ENCODE measurements around the gene EEF1B2. TPM values are rescaled to one million over a fixed set of nuclear protein-coding genes. Genes with fewer than 3 reads are reported as not detected.
A peak's percentile ranks its signal among the peaks of the same experiment; 100 is the strongest.

Gene EEF1B2
- total and polyA plus RNA-seq, 2 of the 8 experiments (the other 6 are each of a cell fraction or from before 2014, with no cell fraction given), result 504 to 679 TPM

- Histone ChIP-seq H4K8ac (ENCODE audit: extremely low read depth, insufficient read depth, low read length) (no peak overlapping the region), H4K91ac (replicated peaks; ENCODE audit: insufficient read length, low read length) (no peak overlapping the region), H3K9ac (replicated peaks in 1 of 4; ENCODE audit: extremely low read depth in 1 of 4, low read depth in 3 of 4, low read length in 3 of 4) (no peak overlapping the region), H2BK5ac (ENCODE audit: low read depth, low read length) (no peak overlapping the region), H3K4me2 (ENCODE audit: insufficient read depth in 1 of 2, low read depth in 2 of 2, low read length in 2 of 2) (no peak overlapping the region), H3K27me3 (replicated peaks in 1 of 4; ENCODE audit: control insufficient read depth in 3 of 4, extremely low read depth in 1 of 4, insufficient read depth in 3 of 4, low read length in 3 of 4) (no peaks in the 10 kb centered on the region), H3K27ac (ENCODE audit: low read depth, low read length) (no peak overlapping the region), H3K36me3 (ENCODE audit: control insufficient read depth in 2 of 4, insufficient read depth in 4 of 4, low read length in 3 of 4) (no peaks in the 10 kb centered on the region), H3K18ac (ENCODE audit: extremely low read depth, low read length) (no peak overlapping the region), H2BK120ac (replicated peaks; ENCODE audit: low read depth, low read length) (no peak overlapping the region), H3K4me1 (replicated peaks in 1 of 4; ENCODE audit: control insufficient read depth in 3 of 4, insufficient read depth in 4 of 4, low read length in 3 of 4) (no peaks in the 10 kb centered on the region; a peak in 1 of 7 replicates), H2BK15ac (ENCODE audit: low read length) (no peak overlapping the region), H3K23ac (ENCODE audit: insufficient read length) (no peak overlapping the region), H3K23me2 (ENCODE audit: low read depth, low read length) (no peaks in the 10 kb centered on the region), H3K79me2 (ENCODE audit: control insufficient read depth in 1 of 2, insufficient read depth in 2 of 2, low read length in 2 of 2) (no peaks in the 10 kb centered on the region), H3K79me1 (ENCODE audit: low read depth, low read length) (no peaks in the 10 kb centered on the region), H2BK20ac (ENCODE audit: low read length) (no peak overlapping the region), H3K14ac (ENCODE audit: insufficient read length) (no peak overlapping the region), H3K56ac (replicated peaks; ENCODE audit: insufficient read length, low read depth, low read length) (no peak overlapping the region), H2AFZ (ENCODE audit: low read length) (no peak overlapping the region), H3K4ac (replicated peaks; ENCODE audit: insufficient read length, low read depth, low read length) (no peak overlapping the region), H2BK12ac (ENCODE audit: low read depth, low read length) (0 out of 2 replicates have a peak overlapping the region, but pooled peaks have one; percentile 39), H3K9me3 (ENCODE audit: insufficient read depth in 2 of 2, low read depth in 1 of 2, low read length in 1 of 2) (no peaks in the 10 kb centered on the region), H2AK5ac (ENCODE audit: low read depth, low read length) (no peak overlapping the region), H4K5ac (ENCODE audit: insufficient read length, low read depth, low read length) (no peak overlapping the region), H3K4me3 (ENCODE audit: extremely low read depth in 1 of 4, insufficient read depth in 2 of 4, low read depth in 3 of 4, low read length in 4 of 4) (no peak overlapping the region), H4K20me1 (replicated peaks in 1 of 2; ENCODE audit: control insufficient read depth in 1 of 2, insufficient read depth in 2 of 2, low read length in 2 of 2) (no peaks in the 10 kb centered on the region)
- 95% methylated on average over 17 of the region's 17 CpGs; no CpG with 5 or more reads in 1 of the 2 experiments for WGBS, 2 experiments (ENCODE audit: extremely low coverage in 1 of 2, insufficient coverage in 1 of 2, insufficient read length in 1 of 2, insufficient replicate concordance in 2 of 2, low coverage in 1 of 2, low lambda C conversion rate in 2 of 2, missing lambda C conversion rate in 1 of 2)
- ChIA-PET POLR2A (ENCODE audit: partially characterized antibody) (interaction anchor here (0.7 kb wide), 1 partner anchor 9 kb away, joined by 4 read pairs; a partner anchor contains a TSS), CTCF (ENCODE audit: partially characterized antibody) (interaction anchor here (0.6 to 1.3 kb wide), 5 partner anchors 15 to 661 kb away, joined by 3 to 7 read pairs (median 4); no protein-coding TSS in a partner anchor)
- DNase-seq (ENCODE audit: low read depth in 1 of 2, low spot score in 2 of 2), result no peak
- FAIRE-seq, result no peak
- TF ChIP-seq POU5F1 (IDR thresholded peaks at IDR 0.05; ENCODE audit: low read depth, low read length) (no peak), EP300 (IDR thresholded peaks at IDR 0.05; ENCODE audit: borderline replicate concordance in 1 of 2, low read depth in 2 of 2, low read length in 2 of 2) (no peak), KDM4A (IDR thresholded peaks at IDR 0.05; ENCODE audit: low read depth, low read length, severe bottlenecking) (no peak), BACH1 (IDR thresholded peaks at IDR 0.05; ENCODE audit: low read length) (no peak)
- TF ChIP-seq, protein P1, sequence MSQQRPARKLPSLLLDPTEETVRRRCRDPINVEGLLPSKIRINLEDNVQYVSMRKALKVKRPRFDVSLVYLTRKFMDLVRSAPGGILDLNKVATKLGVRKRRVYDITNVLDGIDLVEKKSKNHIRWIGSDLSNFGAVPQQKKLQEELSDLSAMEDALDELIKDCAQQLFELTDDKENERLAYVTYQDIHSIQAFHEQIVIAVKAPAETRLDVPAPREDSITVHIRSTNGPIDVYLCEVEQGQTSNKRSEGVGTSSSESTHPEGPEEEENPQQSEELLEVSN (IDR thresholded peaks at IDR 0.05), result no peak
- TF ChIP-seq, protein P2, sequence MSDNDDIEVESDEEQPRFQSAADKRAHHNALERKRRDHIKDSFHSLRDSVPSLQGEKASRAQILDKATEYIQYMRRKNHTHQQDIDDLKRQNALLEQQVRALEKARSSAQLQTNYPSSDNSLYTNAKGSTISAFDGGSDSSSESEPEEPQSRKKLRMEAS (IDR thresholded peaks at IDR 0.05), result no peak
Observed at GRCh38 chr2:206203331-206203730, 43.6 kb downstream of the EEF1B2 start.

All from H1 (cell line).